Panc1 (cell line): ENCODE measurements around the gene FLT1. TPM values are rescaled to one million over a fixed set of nuclear protein-coding genes. Genes with fewer than 3 reads are reported as not detected.

ENCODE experiments used
- ATAC-seq: fragments of 200-7000 bp; cut with Tn5 transposase; 2 replicates; pipeline ENCODE4 v1.9.1; 2020; ENCODE audit warnings: mild to moderate bottlenecking, moderate library complexity
- BruUV-seq: library from RNA; stranded (reverse); fragments of 400-500 nt; replicated peaks from 2 replicates; lab custom pipeline; 2021; lab: Mats Ljungman, UMichigan
- CTCF ChIA-PET: fragments of 300-600 bp; sonication (Branson Sonifier 250); formaldehyde crosslinking; loops from one replicate; lab custom pipeline; 2022; ENCODE audit warnings: antibody characterized with exemption; lab: Charles Lee
- POLR2A ChIA-PET: fragments of 300-600 bp; sonication (Branson Sonifier 250); formaldehyde crosslinking; loops from one replicate; lab custom pipeline; 2022; ENCODE audit warnings: antibody characterized with exemption; lab: Charles Lee
- DNase-seq: peaks from one replicate; pipeline ENCODE4 v3.0.0-alpha.2; 2010; ENCODE audit warnings: low read depth, low spot score
- H3K27ac ChIP-seq: 2 replicates; pipeline ENCODE4 v1.5.1; 2011; ENCODE audit warnings: mild to moderate bottlenecking, low read length, inconsistent platforms
- H3K27me3 ChIP-seq: fragments of 200-500 bp; sonication (Bioruptor generic); 2 replicates; pipeline ENCODE4 v1.6.0; 2014; ENCODE audit warnings: low read length, inconsistent platforms; ENCODE audit not compliant: control insufficient read depth, insufficient read depth
- H3K36me3 ChIP-seq: fragments of 200-500 bp; sonication (Bioruptor generic); 2 replicates; pipeline ENCODE4 v1.5.1; 2014; ENCODE audit warnings: inconsistent platforms, mild to moderate bottlenecking, low read length, moderate library complexity; ENCODE audit not compliant: control insufficient read depth, insufficient read depth
- H3K4me1 ChIP-seq: 2 replicates; pipeline ENCODE4 v1.5.1; 2011; ENCODE audit warnings: inconsistent platforms, mild to moderate bottlenecking, low read length, moderate library complexity; ENCODE audit not compliant: control insufficient read depth, insufficient read depth
- H3K4me3 ChIP-seq, 2 experiments: 2 replicates each; pipeline ENCODE4 v1.5.1; 2011 to 2012; ENCODE audit warnings: low read depth in 2 of 2, low read length in 2 of 2, mild to moderate bottlenecking in 2 of 2, inconsistent platforms in 1 of 2, moderate library complexity in 1 of 2
- H3K9me3 ChIP-seq: fragments of 200-500 bp; sonication (Bioruptor generic); 2 replicates; pipeline ENCODE4 v1.5.1; 2014; ENCODE audit warnings: low read depth, mild to moderate bottlenecking, inconsistent platforms, low read length, moderate library complexity; ENCODE audit not compliant: control insufficient read depth, insufficient read depth
- POLR2AphosphoS5 ChIP-seq: IDR thresholded peaks from 2 replicates; pipeline ENCODE4 v1.6.1; 2012; ENCODE audit warnings: mild to moderate bottlenecking, low read depth, low read length, moderate library complexity
- SIN3A ChIP-seq: IDR thresholded peaks from 2 replicates; pipeline ENCODE4 v1.6.1; 2012; ENCODE audit warnings: low read depth, mild to moderate bottlenecking, low read length, moderate library complexity, borderline replicate concordance; ENCODE audit not compliant: insufficient read depth
- TCF7L2 ChIP-seq: IDR thresholded peaks from 2 replicates; pipeline ENCODE4 v1.6.1; 2011; ENCODE audit warnings: mild to moderate bottlenecking, low read depth, low read length, inconsistent platforms
- in situ Hi-C: cut with HindIII; loops from 2 replicates; pipeline ENCODE4 v1.10.0; 2016; ENCODE audit warnings: low sequenced_read_pairs, low pct_unique_long_range_greater_than_20kb
- intact Hi-C: fragments of 100-400 bp; cut with micrococcal nuclease; formaldehyde crosslinking; loops from one replicate; pipeline ENCODE4 v1.10.0; 2022; ENCODE audit not compliant: unreplicated experiment
- total RNA-seq: library from RNA; stranded (reverse); gene quantifications from one replicate; pipeline ENCODE4 v1.2.1, GENCODE V29; 2021; ENCODE audit not compliant: unreplicated experiment
- TF ChIP-seq, protein P1 (sequence below): fragments of 450-650 bp; IDR thresholded peaks from 2 replicates; pipeline ENCODE4 v1.5.1; 2017; ENCODE audit warnings: mild to moderate bottlenecking
- TF ChIP-seq, protein P2 (sequence below), 2 experiments: IDR thresholded peaks; 2 replicates each; pipeline ENCODE4 v1.6.1; 2011 to 2012; ENCODE audit warnings: low read depth in 2 of 2, control low read depth in 1 of 2, low read length in 1 of 2, mild to moderate bottlenecking in 1 of 2, moderate library complexity in 1 of 2; ENCODE audit not compliant: insufficient read depth in 1 of 2

The FLT1 gene
- total RNA-seq, 1 experiment from 2014 or later, result 0.15 TPM

DNA sequence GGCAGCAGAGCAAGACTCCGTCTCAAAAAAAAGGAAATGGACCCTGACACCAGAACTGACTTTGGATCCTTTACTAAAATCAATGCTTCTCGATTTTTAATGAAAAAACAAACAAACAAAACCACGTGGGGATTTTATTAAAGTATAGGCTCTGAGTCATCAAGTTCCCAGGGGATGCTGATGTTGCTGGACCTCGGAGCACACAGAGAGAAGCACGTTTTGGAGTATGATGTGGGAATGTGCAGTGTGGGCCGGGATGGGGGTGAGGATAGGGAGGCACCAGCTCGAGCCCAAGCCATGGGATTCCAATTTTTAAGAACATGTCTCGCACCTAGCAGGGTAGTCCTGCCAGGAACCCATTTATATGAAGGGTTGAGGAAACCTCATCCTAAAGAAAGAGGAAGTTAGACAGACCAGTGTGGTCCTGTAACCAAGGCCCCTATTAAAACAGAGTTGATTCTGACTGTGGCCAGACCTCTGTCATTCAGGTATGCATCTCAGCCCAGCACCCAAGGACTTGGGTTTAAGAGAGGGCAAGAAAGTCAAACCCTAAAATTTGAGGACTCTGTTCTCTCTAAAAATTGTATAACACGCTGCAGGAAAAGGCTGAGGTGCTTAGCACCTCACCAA, 6.4 kb downstream of the FLT1 start:
- DNase-seq (no peak), ATAC-seq (no peak)
- POLR2A ChIA-PET, result no interaction called here
- BruUV-seq, result no TSS peak
- Histone ChIP-seq H3K36me3 (no peaks in the 10 kb centered on the region), H3K4me1 (no peaks in the 10 kb centered on the region), H3K4me3 (no peak overlapping the region), H3K27me3 (peaks cover 17% of the 10 kb centered on the region), H3K27ac (no peak overlapping the region), H3K9me3 (no peaks in the 10 kb centered on the region)
- in situ Hi-C loops, result no loop called here
- CTCF ChIA-PET, result no interaction called here
- TF ChIP-seq POLR2AphosphoS5 (no peak), TCF7L2 (no peak), SIN3A (no peak)
- TF ChIP-seq, protein P1, sequence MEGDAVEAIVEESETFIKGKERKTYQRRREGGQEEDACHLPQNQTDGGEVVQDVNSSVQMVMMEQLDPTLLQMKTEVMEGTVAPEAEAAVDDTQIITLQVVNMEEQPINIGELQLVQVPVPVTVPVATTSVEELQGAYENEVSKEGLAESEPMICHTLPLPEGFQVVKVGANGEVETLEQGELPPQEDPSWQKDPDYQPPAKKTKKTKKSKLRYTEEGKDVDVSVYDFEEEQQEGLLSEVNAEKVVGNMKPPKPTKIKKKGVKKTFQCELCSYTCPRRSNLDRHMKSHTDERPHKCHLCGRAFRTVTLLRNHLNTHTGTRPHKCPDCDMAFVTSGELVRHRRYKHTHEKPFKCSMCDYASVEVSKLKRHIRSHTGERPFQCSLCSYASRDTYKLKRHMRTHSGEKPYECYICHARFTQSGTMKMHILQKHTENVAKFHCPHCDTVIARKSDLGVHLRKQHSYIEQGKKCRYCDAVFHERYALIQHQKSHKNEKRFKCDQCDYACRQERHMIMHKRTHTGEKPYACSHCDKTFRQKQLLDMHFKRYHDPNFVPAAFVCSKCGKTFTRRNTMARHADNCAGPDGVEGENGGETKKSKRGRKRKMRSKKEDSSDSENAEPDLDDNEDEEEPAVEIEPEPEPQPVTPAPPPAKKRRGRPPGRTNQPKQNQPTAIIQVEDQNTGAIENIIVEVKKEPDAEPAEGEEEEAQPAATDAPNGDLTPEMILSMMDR, result no peak
- TF ChIP-seq, protein P2, sequence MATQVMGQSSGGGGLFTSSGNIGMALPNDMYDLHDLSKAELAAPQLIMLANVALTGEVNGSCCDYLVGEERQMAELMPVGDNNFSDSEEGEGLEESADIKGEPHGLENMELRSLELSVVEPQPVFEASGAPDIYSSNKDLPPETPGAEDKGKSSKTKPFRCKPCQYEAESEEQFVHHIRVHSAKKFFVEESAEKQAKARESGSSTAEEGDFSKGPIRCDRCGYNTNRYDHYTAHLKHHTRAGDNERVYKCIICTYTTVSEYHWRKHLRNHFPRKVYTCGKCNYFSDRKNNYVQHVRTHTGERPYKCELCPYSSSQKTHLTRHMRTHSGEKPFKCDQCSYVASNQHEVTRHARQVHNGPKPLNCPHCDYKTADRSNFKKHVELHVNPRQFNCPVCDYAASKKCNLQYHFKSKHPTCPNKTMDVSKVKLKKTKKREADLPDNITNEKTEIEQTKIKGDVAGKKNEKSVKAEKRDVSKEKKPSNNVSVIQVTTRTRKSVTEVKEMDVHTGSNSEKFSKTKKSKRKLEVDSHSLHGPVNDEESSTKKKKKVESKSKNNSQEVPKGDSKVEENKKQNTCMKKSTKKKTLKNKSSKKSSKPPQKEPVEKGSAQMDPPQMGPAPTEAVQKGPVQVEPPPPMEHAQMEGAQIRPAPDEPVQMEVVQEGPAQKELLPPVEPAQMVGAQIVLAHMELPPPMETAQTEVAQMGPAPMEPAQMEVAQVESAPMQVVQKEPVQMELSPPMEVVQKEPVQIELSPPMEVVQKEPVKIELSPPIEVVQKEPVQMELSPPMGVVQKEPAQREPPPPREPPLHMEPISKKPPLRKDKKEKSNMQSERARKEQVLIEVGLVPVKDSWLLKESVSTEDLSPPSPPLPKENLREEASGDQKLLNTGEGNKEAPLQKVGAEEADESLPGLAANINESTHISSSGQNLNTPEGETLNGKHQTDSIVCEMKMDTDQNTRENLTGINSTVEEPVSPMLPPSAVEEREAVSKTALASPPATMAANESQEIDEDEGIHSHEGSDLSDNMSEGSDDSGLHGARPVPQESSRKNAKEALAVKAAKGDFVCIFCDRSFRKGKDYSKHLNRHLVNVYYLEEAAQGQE (IDR thresholded peaks at IDR 0.05; ENCODE audit: insufficient read depth in 1 of 2, low read depth in 2 of 2, low read length in 1 of 2), result no peak
- intact Hi-C loops, result no loop called here

DNA sequence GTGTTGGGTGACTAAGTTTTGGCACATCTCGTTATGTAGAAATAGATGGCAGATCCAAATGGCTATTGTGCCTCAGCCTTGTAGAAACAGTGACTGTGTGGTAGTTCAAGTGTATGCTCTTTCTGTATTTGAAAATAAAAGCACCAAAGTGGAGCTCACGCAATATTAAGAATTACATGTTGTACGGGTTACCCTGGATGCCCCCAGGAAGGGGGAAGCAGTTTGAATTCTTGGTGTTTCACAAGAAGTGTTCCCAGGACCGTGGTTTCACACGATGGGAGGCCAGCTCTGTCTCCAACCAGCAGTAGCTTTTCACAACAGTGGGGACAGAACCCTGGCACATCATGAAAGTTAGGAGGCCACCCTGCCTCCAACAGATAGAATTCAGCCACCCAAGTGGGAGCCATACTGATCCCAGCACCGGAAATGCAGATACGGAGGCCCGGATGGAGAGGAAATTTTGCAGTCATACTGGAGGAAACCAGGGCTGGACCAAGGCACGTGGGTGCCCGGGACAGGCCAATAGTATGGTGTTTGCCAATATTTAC, 8.9 kb downstream of the FLT1 start:
- no peaks in the 10 kb centered on the region for H3K36me3 ChIP-seq
- intact Hi-C loops, result no loop called here
- CTCF ChIA-PET, result no interaction called here

More for the DNA sequence above, 8.9 kb downstream of the FLT1 start:
- no peak for ATAC-seq
- POLR2A ChIA-PET, result no interaction called here
- TF ChIP-seq TCF7L2, result no peak
- TF ChIP-seq, protein P2 (IDR thresholded peaks at IDR 0.05; ENCODE audit: insufficient read depth in 1 of 2, low read depth in 2 of 2, low read length in 1 of 2), result no peak
- TF ChIP-seq, protein P1, result no peak
- TF ChIP-seq SIN3A, result no peak
- TF ChIP-seq POLR2AphosphoS5, result no peak
- in situ Hi-C loops, result no loop called here
- Histone ChIP-seq H3K27ac (no peak overlapping the region), H3K27me3 (peaks cover 4% of the 10 kb centered on the region; the same call in 1 of the 2 replicates), H3K4me1 (no peaks in the 10 kb centered on the region), H3K9me3 (no peaks in the 10 kb centered on the region), H3K4me3 (no peak overlapping the region)
- no peak for DNase-seq
- BruUV-seq, result no TSS peak
